PFSK-1 (cell line): Measurements from ENCODE around the gene SPC25.

Source experiments
- POLR2AphosphoS5 ChIP-seq: IDR thresholded peaks from 2 replicates; pipeline ENCODE4 v1.6.1; 2012; ENCODE audit warnings: low read depth, mild to moderate bottlenecking, control low read depth, low read length, moderate library complexity
- TF ChIP-seq, protein P1 (sequence below), 2 experiments: IDR thresholded peaks; 2 replicates each; pipeline versions ENCODE4 v1.6.1 to v1.8.0; 2011 to 2012; ENCODE audit warnings: low read depth in 2 of 2, low read length in 2 of 2, control low read depth in 1 of 2, inconsistent platforms in 1 of 2, mild to moderate bottlenecking in 1 of 2, moderate library complexity in 1 of 2; ENCODE audit not compliant: insufficient read depth in 1 of 2

DNA sequence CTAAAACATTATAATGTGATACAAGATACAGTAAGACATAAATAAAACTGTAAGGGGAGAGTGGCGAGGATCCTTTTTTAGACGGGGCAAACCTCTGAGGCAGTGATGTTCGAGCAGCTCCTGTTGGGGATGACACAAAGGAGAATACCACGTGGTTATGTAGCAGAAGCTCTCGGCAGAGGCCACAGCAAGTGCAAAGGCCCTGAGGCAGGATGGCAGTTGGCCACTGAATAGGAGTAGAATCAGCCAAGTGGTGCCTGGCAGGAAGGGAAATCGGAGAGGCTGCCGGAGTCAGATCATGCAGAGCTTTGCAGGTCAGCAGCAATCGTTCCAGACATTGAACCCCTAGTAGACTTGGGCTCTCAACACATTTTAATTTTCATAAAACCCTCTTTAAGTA lies 68.7 kb downstream of the SPC25 start:
- TF ChIP-seq, protein P1, sequence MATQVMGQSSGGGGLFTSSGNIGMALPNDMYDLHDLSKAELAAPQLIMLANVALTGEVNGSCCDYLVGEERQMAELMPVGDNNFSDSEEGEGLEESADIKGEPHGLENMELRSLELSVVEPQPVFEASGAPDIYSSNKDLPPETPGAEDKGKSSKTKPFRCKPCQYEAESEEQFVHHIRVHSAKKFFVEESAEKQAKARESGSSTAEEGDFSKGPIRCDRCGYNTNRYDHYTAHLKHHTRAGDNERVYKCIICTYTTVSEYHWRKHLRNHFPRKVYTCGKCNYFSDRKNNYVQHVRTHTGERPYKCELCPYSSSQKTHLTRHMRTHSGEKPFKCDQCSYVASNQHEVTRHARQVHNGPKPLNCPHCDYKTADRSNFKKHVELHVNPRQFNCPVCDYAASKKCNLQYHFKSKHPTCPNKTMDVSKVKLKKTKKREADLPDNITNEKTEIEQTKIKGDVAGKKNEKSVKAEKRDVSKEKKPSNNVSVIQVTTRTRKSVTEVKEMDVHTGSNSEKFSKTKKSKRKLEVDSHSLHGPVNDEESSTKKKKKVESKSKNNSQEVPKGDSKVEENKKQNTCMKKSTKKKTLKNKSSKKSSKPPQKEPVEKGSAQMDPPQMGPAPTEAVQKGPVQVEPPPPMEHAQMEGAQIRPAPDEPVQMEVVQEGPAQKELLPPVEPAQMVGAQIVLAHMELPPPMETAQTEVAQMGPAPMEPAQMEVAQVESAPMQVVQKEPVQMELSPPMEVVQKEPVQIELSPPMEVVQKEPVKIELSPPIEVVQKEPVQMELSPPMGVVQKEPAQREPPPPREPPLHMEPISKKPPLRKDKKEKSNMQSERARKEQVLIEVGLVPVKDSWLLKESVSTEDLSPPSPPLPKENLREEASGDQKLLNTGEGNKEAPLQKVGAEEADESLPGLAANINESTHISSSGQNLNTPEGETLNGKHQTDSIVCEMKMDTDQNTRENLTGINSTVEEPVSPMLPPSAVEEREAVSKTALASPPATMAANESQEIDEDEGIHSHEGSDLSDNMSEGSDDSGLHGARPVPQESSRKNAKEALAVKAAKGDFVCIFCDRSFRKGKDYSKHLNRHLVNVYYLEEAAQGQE (IDR thresholded peaks at IDR 0.05; ENCODE audit: insufficient read depth in 1 of 2, low read depth in 2 of 2, low read length in 2 of 2) = no peak
- no peak for TF ChIP-seq POLR2AphosphoS5
